ENCODE measurements around the gene CNTLN.

CNTLN gene

GRCh38 chr9:17135295-17136160 lies 688 bp downstream of the CNTLN start:
- Histone ChIP-seq H3K4me1 (ENCODE audit: control insufficient read depth in 1 of 2, insufficient read depth in 2 of 2, low read length in 2 of 2) (peaks cover 5 to 12% of the 10 kb centered on the region in 2 donors), H3K36me3 (ENCODE audit: control insufficient read depth in 1 of 2, insufficient read depth in 2 of 2, low read length in 2 of 2) (no peaks in the 10 kb centered on the region), H3K4me3 (ENCODE audit: low read depth in 1 of 2, low read length in 2 of 2) (peak overlapping the region; percentile 81 to 87), H3K27ac (ENCODE audit: low read depth, low read length) (peak overlapping the region; percentile 55), H3K9me3 (ENCODE audit: control insufficient read depth in 1 of 2, low read length in 2 of 2) (no peaks in the 10 kb centered on the region), H3K27me3 (ENCODE audit: control insufficient read depth in 1 of 2, insufficient read depth in 2 of 2, low read length in 2 of 2) (no peaks in the 10 kb centered on the region), H3K9ac (ENCODE audit: low read depth in 1 of 2, low read length in 2 of 2) (peak overlapping the region; percentile 58 to 80)

GRCh38 chr9:17137566-17137965 lies 2.7 kb downstream of the CNTLN start:
- Histone ChIP-seq H3K4me3 (ENCODE audit: low read depth in 1 of 2, low read length in 2 of 2) (no peak overlapping the region), H3K27me3 (ENCODE audit: control insufficient read depth in 1 of 2, insufficient read depth in 2 of 2, low read length in 2 of 2) (no peaks in the 10 kb centered on the region), H3K27ac (ENCODE audit: low read depth, low read length) (no peak overlapping the region), H3K9ac (ENCODE audit: low read depth in 1 of 2, low read length in 2 of 2) (no peak overlapping the region), H3K36me3 (ENCODE audit: control insufficient read depth in 1 of 2, insufficient read depth in 2 of 2, low read length in 2 of 2) (no peaks in the 10 kb centered on the region), H3K4me1 (ENCODE audit: control insufficient read depth in 1 of 2, insufficient read depth in 2 of 2, low read length in 2 of 2) (peaks cover 5 to 12% of the 10 kb centered on the region in 2 donors), H3K9me3 (ENCODE audit: control insufficient read depth in 1 of 2, low read length in 2 of 2) (no peaks in the 10 kb centered on the region)

GRCh38 chr9:17138503-17138902 lies 3.7 kb downstream of the CNTLN start:
- no peak overlapping the region for H3K27ac ChIP-seq (ENCODE audit: low read depth, low read length)

GRCh38 chr9:17140418-17140817 lies 5.6 kb downstream of the CNTLN start:
- Histone ChIP-seq H3K9me3 (ENCODE audit: control insufficient read depth in 1 of 2, low read length in 2 of 2) (no peaks in the 10 kb centered on the region), H3K9ac (ENCODE audit: low read depth in 1 of 2, low read length in 2 of 2) (no peak overlapping the region), H3K4me3 (ENCODE audit: low read depth in 1 of 2, low read length in 2 of 2) (no peak overlapping the region), H3K36me3 (ENCODE audit: control insufficient read depth in 1 of 2, insufficient read depth in 2 of 2, low read length in 2 of 2) (no peaks in the 10 kb centered on the region), H3K4me1 (ENCODE audit: control insufficient read depth in 1 of 2, insufficient read depth in 2 of 2, low read length in 2 of 2) (peaks cover 0 to 1% of the 10 kb centered on the region in 2 donors), H3K27me3 (ENCODE audit: control insufficient read depth in 1 of 2, insufficient read depth in 2 of 2, low read length in 2 of 2) (no peaks in the 10 kb centered on the region), H3K27ac (ENCODE audit: low read depth, low read length) (no peak overlapping the region)

More at GRCh38 chr9:17138503-17138902, 3.7 kb downstream of the CNTLN start:
- no peak overlapping the region for H3K4me3 ChIP-seq (ENCODE audit: low read depth in 1 of 2, low read length in 2 of 2)
- peaks cover 5 to 12% of the 10 kb centered on the region in 2 donors for H3K4me1 ChIP-seq (ENCODE audit: control insufficient read depth in 1 of 2, insufficient read depth in 2 of 2, low read length in 2 of 2)
- H3K9me3 ChIP-seq (ENCODE audit: control insufficient read depth in 1 of 2, low read length in 2 of 2): no peaks in the 10 kb centered on the region
- no peaks in the 10 kb centered on the region for H3K27me3 ChIP-seq (ENCODE audit: control insufficient read depth in 1 of 2, insufficient read depth in 2 of 2, low read length in 2 of 2)
- H3K9ac ChIP-seq (ENCODE audit: low read depth in 1 of 2, low read length in 2 of 2): no peak overlapping the region
- no peaks in the 10 kb centered on the region for H3K36me3 ChIP-seq (ENCODE audit: control insufficient read depth in 1 of 2, insufficient read depth in 2 of 2, low read length in 2 of 2)

- Histone ChIP-seq H3K9ac (ENCODE audit: low read depth in 1 of 2, low read length in 2 of 2) (no peak overlapping the region), H3K27ac (ENCODE audit: low read depth, low read length) (no peak overlapping the region), H3K9me3 (ENCODE audit: control insufficient read depth in 1 of 2, low read length in 2 of 2) (no peaks in the 10 kb centered on the region), H3K36me3 (ENCODE audit: control insufficient read depth in 1 of 2, insufficient read depth in 2 of 2, low read length in 2 of 2) (no peaks in the 10 kb centered on the region), H3K4me3 (ENCODE audit: low read depth in 1 of 2, low read length in 2 of 2) (no peak overlapping the region), H3K27me3 (ENCODE audit: control insufficient read depth in 1 of 2, insufficient read depth in 2 of 2, low read length in 2 of 2) (no peaks in the 10 kb centered on the region), H3K4me1 (ENCODE audit: control insufficient read depth in 1 of 2, insufficient read depth in 2 of 2, low read length in 2 of 2) (no peaks in the 10 kb centered on the region)
Observed at GRCh38 chr9:17148324-17148723, 13.5 kb downstream of the CNTLN start.

GRCh38 chr9:17159469-17159868 lies 24.6 kb downstream of the CNTLN start:
- H3K27ac ChIP-seq (ENCODE audit: low read depth, low read length): no peak overlapping the region
- no peak overlapping the region for H3K9ac ChIP-seq (ENCODE audit: low read depth in 1 of 2, low read length in 2 of 2)
- no peaks in the 10 kb centered on the region for H3K27me3 ChIP-seq (ENCODE audit: control insufficient read depth in 1 of 2, insufficient read depth in 2 of 2, low read length in 2 of 2)
- no peaks in the 10 kb centered on the region for H3K36me3 ChIP-seq (ENCODE audit: control insufficient read depth in 1 of 2, insufficient read depth in 2 of 2, low read length in 2 of 2)
- H3K4me3 ChIP-seq (ENCODE audit: low read depth in 1 of 2, low read length in 2 of 2): no peak overlapping the region
- no peaks in the 10 kb centered on the region for H3K9me3 ChIP-seq (ENCODE audit: control insufficient read depth in 1 of 2, low read length in 2 of 2)
- H3K4me1 ChIP-seq (ENCODE audit: control insufficient read depth in 1 of 2, insufficient read depth in 2 of 2, low read length in 2 of 2): no peaks in the 10 kb centered on the region

- no peak overlapping the region for H3K4me3 ChIP-seq (ENCODE audit: low read depth in 1 of 2, low read length in 2 of 2)
- H3K27me3 ChIP-seq (ENCODE audit: control insufficient read depth in 1 of 2, insufficient read depth in 2 of 2, low read length in 2 of 2): no peaks in the 10 kb centered on the region
- H3K36me3 ChIP-seq (ENCODE audit: control insufficient read depth in 1 of 2, insufficient read depth in 2 of 2, low read length in 2 of 2): no peaks in the 10 kb centered on the region
- no peak overlapping the region for H3K27ac ChIP-seq (ENCODE audit: low read depth, low read length)
- no peaks in the 10 kb centered on the region for H3K9me3 ChIP-seq (ENCODE audit: control insufficient read depth in 1 of 2, low read length in 2 of 2)
- H3K4me1 ChIP-seq (ENCODE audit: control insufficient read depth in 1 of 2, insufficient read depth in 2 of 2, low read length in 2 of 2): no peaks in the 10 kb centered on the region
- H3K9ac ChIP-seq (ENCODE audit: low read depth in 1 of 2, low read length in 2 of 2): no peak overlapping the region
Observed at GRCh38 chr9:17160327-17160726, 25.5 kb downstream of the CNTLN start.

- H3K27me3 ChIP-seq (ENCODE audit: control insufficient read depth in 1 of 2, insufficient read depth in 2 of 2, low read length in 2 of 2): no peaks in the 10 kb centered on the region
- H3K4me3 ChIP-seq (ENCODE audit: low read depth in 1 of 2, low read length in 2 of 2): no peak overlapping the region
- H3K36me3 ChIP-seq (ENCODE audit: control insufficient read depth in 1 of 2, insufficient read depth in 2 of 2, low read length in 2 of 2): no peaks in the 10 kb centered on the region
- no peak overlapping the region for H3K27ac ChIP-seq (ENCODE audit: low read depth, low read length)
- H3K9me3 ChIP-seq (ENCODE audit: control insufficient read depth in 1 of 2, low read length in 2 of 2): no peaks in the 10 kb centered on the region
- H3K9ac ChIP-seq (ENCODE audit: low read depth in 1 of 2, low read length in 2 of 2): no peak overlapping the region
- no peaks in the 10 kb centered on the region for H3K4me1 ChIP-seq (ENCODE audit: control insufficient read depth in 1 of 2, insufficient read depth in 2 of 2, low read length in 2 of 2)
Observed at GRCh38 chr9:17165764-17166163, 30.9 kb downstream of the CNTLN start.

GRCh38 chr9:17166346-17166745 lies 31.5 kb downstream of the CNTLN start:
- Histone ChIP-seq H3K4me3 (ENCODE audit: low read depth in 1 of 2, low read length in 2 of 2) (no peak overlapping the region), H3K4me1 (ENCODE audit: control insufficient read depth in 1 of 2, insufficient read depth in 2 of 2, low read length in 2 of 2) (no peaks in the 10 kb centered on the region), H3K9me3 (ENCODE audit: control insufficient read depth in 1 of 2, low read length in 2 of 2) (no peaks in the 10 kb centered on the region), H3K27me3 (ENCODE audit: control insufficient read depth in 1 of 2, insufficient read depth in 2 of 2, low read length in 2 of 2) (no peaks in the 10 kb centered on the region), H3K27ac (ENCODE audit: low read depth, low read length) (no peak overlapping the region), H3K9ac (ENCODE audit: low read depth in 1 of 2, low read length in 2 of 2) (no peak overlapping the region), H3K36me3 (ENCODE audit: control insufficient read depth in 1 of 2, insufficient read depth in 2 of 2, low read length in 2 of 2) (no peaks in the 10 kb centered on the region)

GRCh38 chr9:17171309-17172094 lies 36.7 kb downstream of the CNTLN start:
- H3K9ac ChIP-seq (ENCODE audit: low read depth in 1 of 2, low read length in 2 of 2): no peak overlapping the region
- H3K4me3 ChIP-seq (ENCODE audit: low read depth in 1 of 2, low read length in 2 of 2): no peak overlapping the region
- H3K27ac ChIP-seq (ENCODE audit: low read depth, low read length): no peak overlapping the region
- no peaks in the 10 kb centered on the region for H3K36me3 ChIP-seq (ENCODE audit: control insufficient read depth in 1 of 2, insufficient read depth in 2 of 2, low read length in 2 of 2)
- no peaks in the 10 kb centered on the region for H3K9me3 ChIP-seq (ENCODE audit: control insufficient read depth in 1 of 2, low read length in 2 of 2)
- H3K4me1 ChIP-seq (ENCODE audit: control insufficient read depth in 1 of 2, insufficient read depth in 2 of 2, low read length in 2 of 2): no peaks in the 10 kb centered on the region
- no peaks in the 10 kb centered on the region for H3K27me3 ChIP-seq (ENCODE audit: control insufficient read depth in 1 of 2, insufficient read depth in 2 of 2, low read length in 2 of 2)

Data from duodenal mucosa (tissue), 2 donors.